Upper lobe of left lung (tissue), 4 donors: ENCODE results near the gene RNU5D-1.

Source experiments
- CTCF ChIP-seq, 6 experiments: fragments of 450-650 bp in 4 of 6; fragments of 200-600 bp in 2 of 6; sonication (generic) in 2 of 6; IDR thresholded peaks; one replicate each; pipeline ENCODE4 v1.5.1; 2016 to 2019; ENCODE audit warnings: antibody characterized with exemption in 6 of 6
- POLR2A ChIP-seq, 4 donors: fragments of 450-650 bp; IDR thresholded peaks; one replicate each; pipeline ENCODE4 v1.5.1; 2016 to 2017; ENCODE audit warnings: antibody characterized with exemption in 4 of 4, mild to moderate bottlenecking in 2 of 4
- POLR2AphosphoS5 ChIP-seq, 2 donors: sonication (generic); formaldehyde crosslinking; IDR thresholded peaks; one replicate each; pipeline ENCODE4 v1.5.1; 2017; ENCODE audit warnings: antibody characterized with exemption in 2 of 2

- TF ChIP-seq POLR2A (IDR thresholded peaks at IDR 0.05) (no peak), CTCF (IDR thresholded peaks at IDR 0.05) (no peak), POLR2AphosphoS5 (IDR thresholded peaks at IDR 0.05) (no peak)
These were observed 25.5 kb downstream of the RNU5D-1 start for GRCh38 chr1:44705470-44705869.
